ENCODE measurements around the gene IL1RAPL1.
"Not testable (repeated sequence)": the region's sequence is repeated elsewhere in the genome, so short reads cannot be mapped to it uniquely, and the experiment has no call there.

The IL1RAPL1 gene

DNA sequence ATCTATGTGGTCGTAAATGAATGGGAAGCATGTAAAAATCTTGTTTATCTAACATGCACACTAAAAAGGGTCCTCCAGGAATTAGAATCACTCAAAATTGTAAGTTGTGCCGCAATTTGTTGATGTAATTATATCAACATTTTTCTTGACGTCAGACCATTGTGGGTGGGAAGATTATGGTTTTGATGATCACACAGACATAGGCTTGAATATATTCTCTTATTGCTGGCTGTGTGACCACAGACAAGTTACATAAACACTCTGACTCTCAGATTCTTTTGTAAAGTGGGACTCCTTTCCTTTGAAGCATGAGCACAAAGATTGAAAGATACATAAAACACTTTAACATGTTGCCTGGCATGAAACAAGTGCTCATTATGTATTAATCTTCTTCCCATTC lies 51.5 kb downstream of the IL1RAPL1 start:
- DNase-seq: no peak

DNA sequence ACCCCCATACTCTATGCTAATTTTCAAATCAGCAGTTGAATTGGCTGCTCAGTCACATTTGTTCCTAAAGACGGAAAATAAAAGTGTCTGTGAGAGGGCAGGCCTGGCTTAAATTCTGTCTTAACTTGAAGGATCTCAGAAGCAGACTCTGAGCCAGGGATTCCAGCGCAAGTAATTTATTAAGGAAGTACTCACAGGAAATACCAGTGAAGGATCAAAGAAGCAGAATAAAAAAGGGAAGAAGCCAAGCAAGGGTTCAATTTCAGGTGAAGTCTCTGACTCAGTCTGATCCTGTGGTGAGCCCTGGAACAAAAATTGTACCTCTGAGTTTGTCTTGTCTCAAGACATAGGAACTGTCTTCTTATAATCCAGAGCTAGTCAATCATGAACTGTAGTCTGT lies 52.2 kb downstream of the IL1RAPL1 start:
- no peak for DNase-seq

DNA sequence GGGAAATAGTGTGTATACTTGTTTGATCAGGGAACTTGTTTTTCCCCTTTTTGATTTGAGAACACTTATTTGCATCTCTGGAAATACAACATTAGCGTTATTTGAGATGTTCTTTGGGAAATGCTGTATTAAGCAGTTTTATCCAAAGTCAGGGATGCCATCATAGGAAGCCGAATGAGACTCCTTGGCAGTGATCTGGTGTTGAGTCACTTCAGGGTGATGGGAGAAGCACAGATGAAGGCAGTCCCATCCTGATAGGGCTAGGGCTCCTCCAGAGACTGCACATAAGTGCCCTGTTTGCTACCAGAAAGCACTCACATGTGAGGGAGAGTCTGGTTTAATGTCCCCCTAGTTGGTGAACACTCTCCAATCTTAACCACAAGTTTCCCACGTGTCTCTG lies 62.3 kb downstream of the IL1RAPL1 start:
- DNase-seq: no peak

DNA sequence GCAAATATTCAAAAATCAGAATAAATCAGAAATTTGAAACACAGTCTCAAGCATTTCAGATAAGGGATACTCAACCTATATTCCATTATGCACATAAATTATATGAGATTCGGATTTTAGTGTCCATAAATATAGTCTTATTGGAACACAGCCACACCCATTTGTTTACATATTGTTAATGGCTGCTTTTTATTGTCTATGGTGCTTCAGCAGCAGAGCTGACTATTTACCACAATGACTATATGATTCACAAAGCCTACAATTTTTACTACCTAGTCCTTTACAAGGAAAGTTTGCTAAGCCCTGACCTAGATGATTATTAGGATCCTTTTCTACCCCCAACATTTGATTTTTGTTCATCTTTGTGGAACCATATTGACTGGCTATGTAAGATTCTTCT lies 63.9 kb downstream of the IL1RAPL1 start:
- no peak for DNase-seq

DNA sequence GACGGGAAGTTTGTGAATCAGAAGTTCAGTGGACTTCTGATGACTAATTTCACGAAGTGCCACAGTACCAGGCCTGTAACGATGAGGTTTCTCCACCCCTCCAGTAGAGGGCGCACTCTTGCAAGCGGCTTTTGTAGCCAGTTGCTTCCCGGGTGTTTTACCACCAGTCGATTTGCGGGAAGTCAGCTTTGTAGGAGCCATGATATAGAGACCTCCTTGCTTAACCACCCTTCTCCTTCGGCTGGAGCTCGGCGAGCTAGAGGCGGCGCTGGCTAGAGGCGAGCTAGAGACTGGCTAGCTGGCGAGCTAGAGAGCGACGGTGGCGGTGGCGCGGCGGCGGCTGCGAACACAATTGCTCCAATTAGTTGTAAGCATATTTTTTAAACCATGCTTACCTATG lies 72.0 kb downstream of the IL1RAPL1 start:
- no peak for DNase-seq

DNA sequence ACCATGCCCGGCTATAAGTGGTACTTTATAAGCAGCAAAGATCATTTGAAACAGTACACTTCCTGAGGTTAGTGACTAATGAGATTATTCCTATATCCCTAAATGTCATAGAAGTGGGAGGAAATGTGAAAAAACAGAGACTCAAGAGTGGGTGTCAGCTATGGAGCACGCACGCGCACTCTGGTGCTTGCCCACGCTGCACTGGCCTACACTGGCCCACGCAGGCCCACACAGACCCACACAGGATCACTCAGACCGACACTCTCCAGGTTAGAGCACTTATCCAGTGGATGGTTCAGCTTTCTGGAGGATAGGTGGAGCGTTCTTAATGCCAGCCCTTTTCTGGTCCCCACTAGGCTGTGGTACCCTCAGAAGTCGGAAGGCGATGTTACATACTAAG lies 78.5 kb downstream of the IL1RAPL1 start:
- DNase-seq: no peak

DNA sequence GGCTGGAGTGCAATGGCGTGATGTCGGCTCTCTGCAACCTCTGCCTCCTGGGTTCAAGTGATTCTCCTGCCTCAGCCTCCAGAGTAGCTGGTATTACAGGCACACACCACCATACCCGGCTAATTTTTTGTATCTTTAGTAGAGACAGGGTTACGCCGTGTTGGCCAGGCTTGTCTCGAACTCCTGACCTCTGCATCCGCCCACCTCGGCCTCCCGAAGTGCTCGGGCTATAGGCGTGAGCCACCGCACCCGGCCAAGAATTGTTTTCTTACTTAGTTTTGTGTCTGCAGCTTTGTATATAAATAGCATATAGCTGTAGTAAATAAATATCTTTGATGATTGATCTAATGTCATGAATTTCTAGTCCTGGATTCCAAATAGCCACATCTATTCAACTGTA lies 81.1 kb downstream of the IL1RAPL1 start:
- DNase-seq: no peak

DNA sequence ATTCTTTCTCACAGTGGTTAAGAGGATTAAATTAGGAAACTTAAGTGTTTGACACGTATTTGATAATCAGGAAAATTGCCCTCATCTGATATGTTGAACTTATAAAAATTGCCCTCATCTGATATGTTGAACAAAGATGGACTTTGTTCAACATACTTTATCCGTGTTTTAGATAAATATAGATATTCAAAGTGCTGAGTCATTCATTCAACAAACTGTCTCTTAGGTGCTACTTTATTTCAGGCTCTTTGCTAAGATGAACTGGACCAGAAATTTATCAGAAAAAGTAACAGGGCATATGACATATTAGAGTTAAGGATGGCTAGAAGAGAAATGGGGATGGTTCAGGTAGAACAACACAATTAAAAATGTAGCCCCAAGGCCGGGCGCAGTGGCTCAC lies 81.7 kb downstream of the IL1RAPL1 start:
- DNase-seq: no peak

DNA sequence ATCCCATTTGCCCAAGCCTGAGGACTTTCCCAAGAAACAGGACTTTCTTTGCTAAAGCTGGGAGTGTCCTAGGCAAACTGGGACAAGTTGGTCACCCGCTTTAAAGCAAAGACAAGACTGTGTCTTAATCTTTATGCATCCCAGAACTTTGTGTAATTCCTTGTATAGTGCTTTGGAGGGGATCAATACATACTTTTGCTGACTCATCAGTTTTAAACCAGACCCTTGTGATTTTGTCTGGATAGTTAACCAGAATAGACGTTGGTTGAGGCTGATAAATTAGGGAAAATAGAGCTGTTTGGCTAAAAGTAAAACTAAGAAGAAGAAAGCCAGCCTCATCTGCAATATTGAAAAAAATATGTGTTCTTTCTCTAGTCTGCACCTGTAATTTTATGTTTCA lies 82.8 kb downstream of the IL1RAPL1 start:
- no peak for DNase-seq

DNA sequence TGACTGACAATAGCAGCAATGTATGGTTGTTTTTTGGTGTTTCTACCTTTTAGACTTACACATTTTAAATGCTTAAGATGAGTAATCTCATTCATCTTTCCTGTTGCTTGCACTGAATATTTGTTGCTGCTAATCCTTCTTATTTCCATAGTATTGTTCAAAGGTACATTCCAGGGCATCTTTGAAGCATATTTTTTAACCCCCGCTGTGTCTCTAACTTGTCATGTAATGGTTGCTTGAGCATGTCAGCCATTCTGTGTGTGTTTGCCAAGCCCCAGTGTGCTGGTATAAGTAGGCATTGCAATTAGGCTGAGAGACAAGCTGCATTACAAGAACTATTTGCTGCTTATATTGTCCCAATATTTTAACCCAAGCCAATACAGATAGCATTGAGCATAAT lies 87.9 kb downstream of the IL1RAPL1 start:
- no peak for DNase-seq

DNA sequence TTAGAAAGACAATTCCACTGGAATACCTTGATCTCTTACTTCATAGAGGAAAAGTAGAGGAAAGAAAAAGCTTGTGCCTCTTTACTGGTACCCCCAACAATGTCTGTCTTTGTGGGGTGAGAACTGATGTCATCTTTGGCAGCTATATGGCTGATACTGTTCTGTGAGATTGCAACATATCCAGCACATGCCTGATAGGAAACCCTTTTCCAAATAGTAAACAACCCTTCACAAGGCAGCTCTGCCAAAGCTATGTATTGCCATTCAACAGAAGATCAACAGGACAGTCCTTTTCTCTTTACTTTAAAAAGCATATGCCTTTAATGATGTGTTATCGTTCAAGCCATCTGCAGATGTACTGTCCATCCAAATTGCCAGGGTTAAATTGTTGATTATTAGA lies 105.9 kb downstream of the IL1RAPL1 start:
- no peak for DNase-seq

DNA sequence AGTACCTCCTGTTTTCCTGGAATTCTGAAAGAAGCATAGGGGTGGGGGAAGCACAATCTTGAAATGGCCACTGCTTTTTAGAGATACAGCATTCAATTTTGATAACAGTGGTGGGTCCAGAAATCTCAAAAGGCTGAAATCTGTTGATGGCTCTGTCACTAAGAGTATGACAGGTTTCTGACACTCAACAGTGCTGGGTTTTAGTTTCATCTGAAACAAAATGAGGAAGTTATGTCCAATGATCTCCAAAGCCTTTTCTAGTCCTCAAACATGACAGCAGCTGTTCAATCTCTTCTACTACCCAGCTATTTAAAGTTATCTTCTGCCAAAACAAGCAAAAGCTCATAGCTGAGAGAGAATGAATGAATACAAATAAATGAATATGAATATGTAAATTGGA lies 110.5 kb downstream of the IL1RAPL1 start:
- no peak for DNase-seq

DNA sequence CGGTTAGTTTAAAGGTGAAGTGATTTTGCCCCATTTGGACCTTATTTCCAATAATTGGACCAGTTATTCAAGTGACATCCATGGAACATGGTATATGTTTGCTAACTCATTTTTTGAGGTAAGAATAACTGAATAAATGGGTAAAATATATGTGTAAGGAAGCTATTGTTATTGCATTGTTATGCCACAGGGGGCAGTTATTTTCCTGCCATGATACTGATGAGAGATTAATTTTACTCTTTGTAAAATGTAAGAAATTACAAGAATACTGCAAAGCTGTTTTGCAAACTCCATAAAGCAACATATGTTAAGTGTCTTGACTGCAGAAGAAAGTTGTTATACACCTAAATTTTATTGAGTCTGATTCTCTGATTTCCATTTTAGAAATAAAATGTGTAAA lies 114.0 kb downstream of the IL1RAPL1 start:
- DNase-seq: no peak

DNA sequence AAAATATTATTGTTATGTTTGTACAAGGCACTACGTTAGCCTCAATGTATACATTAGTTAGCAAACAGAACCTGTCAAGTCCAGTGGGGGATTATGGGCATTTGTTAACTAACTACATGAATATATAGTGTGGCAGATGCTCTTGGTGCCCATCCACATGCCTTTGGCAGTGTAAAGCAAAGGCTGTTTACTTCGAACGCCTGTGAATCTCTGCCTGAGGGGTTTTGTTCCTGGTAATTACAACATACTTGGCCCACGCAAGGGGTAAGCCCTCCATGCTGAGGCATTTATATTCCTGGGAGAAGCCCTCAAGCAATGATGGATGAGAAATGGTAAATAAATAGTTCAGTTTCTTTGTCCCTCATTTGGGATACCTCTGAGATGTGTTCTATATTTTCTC lies 119.7 kb downstream of the IL1RAPL1 start:
- DNase-seq: no peak

DNA sequence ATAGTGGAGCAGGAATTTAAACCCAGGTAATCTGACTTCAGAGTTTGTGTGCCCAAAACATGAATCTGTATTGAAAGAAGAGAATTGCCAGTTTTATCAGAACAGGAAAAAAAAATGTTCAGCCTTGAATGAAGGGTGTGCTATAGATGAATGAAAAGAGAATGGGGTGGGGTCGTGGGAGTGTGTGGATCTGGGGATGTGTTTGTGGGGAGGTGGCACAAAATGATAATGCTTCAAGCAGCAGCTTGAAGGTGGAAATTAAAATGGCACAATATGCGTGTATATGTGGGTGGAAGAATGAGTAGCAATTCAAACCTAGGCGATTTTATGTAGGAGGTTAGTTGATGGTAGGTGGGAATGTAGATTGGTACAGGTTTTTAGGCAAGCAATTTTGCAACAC lies 122.2 kb downstream of the IL1RAPL1 start:
- DNase-seq: no peak

DNA sequence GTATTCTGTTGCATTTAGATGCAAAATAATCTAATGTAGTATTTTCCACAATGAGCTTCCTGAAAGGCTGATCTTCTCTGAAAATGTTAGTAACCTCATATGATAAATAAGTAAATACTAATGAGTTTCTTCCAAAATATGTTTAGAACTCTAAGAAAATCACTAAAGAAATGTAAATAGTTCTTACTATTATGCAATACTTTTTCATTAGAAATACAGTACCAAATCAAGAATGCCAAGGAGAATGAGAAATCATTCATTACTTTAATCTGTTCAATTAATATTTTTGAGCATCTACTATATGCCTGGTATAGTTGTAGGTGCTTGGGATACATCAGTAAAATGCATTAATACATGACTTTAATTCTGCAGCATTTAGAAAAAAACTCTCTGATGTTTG lies 130.6 kb downstream of the IL1RAPL1 start:
- no peak for DNase-seq

DNA sequence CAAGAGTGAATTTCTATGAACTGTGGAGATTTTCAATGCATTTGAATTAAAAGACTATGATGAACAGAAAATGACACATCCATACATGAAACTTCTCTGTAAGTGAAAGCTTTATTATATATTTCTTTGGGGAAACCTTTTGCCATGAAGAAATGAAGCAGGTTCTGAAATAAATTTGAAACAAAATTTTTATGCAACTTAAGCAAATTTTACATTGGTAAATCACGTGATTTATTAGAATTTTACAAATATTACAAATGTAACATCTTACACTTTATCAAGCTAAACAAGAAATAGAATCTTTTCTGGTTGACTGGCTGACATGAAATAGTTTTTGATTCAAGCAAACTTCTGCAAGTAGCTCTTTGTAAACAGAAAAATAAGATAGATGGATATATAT lies 131.2 kb downstream of the IL1RAPL1 start:
- no peak for DNase-seq

DNA sequence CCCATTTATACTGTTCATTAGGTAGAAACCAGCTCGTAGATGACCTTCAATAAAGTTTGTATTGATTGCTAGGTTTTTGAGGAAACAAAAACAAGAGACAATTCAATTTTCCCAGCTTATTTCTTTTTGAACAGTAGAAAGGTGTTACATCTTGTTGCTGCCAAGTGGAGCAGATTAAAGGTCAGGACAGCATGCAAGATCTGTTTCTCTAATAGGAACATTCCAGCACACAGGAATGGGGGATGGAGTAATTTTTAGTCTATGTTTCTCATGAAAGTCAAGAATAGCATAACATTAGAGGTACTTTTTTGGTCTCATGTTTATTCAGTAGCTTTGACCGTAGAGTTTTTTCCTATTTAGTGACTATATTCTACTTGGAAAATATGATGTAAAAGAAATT lies 132.4 kb downstream of the IL1RAPL1 start:
- no peak for DNase-seq

DNA sequence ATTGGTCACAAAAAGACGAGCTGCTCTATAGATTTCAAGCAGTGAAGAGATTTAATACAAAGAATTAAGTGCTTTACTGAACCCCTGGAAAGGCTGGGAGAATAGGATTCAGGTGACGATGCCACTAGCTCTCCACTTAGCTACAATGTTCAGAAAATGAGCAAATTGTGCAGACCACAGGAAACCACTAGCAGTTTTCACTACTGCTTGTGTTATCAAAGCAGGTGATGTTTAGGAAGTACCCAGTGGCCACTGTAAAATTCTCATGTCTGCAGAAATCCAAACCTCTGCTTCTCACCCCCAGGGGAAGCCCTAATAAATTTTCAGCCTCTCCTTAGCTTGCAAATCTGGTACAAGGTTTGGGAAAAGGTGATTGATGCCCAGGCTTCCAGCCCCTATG lies 165.1 kb downstream of the IL1RAPL1 start:
- DNase-seq: no peak

DNA sequence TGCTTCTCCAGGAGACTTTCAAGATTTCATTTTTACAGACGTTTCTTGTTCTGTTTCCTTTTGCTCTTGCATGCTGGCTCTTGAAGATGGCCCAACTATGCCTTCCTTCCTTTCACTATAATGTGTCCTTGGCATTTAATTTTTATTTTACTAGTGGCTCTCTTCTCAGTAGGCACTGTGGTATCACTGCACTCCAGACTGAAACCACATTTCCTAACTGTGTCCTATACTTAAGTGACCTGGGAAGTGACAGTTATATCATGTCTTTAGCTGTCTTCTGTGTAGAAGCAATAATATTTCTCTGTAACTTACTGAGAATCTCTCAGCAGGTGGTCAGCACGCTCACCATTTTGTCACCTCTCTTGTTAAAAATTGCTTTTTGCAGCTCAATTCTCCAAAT lies 168.9 kb downstream of the IL1RAPL1 start:
- no peak for DNase-seq

DNA sequence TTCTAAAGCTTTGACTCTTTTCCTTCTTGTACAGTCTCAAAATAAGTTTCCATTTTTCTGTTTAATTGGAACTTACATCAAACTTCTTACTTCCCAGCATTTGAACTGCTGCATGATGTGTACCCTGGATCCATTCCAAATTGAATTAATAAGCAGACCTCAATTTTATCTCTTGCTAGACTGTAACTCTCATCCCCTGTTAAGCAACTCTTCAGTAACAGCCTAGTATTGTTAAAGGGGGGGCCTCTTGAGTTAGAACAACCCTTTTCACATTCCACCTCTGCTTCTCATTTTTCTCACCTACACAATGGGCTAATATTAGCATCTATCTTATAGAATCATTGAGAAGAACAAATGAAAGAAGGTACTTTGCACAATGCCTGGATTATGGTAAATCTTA lies 169.4 kb downstream of the IL1RAPL1 start:
- DNase-seq: no peak

DNA sequence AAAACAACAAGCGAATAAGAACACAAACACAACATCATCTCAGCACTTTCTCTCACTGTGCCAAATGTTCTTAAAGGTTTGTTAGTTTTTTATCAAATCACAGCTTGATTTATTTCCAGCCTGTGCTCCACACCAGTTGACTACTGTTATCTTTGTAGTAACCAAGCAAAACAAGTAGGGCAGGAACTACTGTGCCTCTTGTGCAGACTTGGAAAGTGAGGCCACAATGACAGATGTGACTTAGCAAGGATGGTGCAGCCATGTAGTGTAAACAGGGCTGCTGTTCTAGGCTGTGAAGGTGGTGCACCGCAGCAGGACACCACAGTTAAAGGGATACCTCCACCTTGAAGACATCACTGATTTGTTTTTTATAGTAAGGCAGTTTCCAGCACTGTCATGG lies 170.0 kb downstream of the IL1RAPL1 start:
- no peak for DNase-seq

DNA sequence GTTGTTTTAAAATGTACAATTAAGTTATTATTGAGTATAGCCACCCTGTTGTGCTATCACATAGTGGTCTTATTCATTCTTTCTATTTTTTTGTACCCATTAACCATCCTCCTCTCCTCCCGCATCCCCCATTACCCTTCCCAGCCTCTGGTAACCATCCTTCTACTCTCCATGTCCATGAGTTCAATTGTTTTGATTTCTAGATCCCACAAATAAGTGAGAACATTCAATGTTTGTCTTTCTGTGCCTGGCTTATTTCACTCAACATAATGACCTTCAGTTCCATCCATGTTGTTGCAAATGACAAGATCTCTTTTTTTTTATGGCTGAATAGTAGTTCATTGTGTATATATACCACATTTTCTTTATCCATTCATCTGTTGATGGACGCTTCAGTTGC lies 179.3 kb downstream of the IL1RAPL1 start:
- not testable (repeated sequence) for DNase-seq

DNA sequence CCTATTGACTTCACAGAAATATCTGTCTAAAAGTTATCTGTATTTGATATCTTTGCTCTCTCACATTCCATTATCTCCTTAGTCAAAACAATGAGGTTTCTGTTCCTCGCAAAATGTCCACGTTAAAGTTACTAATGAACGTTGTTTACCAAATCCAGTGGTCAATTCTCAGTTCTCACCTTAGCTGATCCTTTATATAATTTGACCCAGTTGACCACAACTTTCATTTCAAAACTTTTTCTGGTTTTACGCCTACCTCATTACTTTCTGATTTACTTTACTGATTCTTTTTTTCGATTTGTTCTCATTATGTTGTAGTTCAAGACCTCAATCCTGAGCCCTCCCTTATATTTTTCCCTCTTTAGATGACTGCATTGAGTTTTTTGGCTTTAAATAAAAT lies 186.6 kb downstream of the IL1RAPL1 start:
- no peak for DNase-seq

DNA sequence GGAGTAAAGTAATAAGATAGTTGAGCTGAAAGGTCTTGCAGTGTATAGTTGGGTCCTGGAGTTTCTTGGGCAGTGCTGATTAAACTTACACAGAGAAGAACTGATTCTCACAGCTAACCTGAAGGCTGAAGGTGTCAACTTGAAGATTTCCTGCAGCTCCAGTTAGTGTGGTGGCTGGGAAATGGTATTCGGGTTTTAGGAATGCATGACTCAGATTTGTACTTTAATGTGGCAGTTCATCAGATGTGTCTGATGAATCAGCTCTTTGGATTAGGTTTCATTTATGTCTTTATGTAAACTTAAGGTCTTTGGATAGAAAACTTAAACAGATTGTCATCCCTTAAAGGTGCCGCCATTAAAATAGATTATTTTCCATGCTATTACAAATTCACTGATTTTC lies 200.0 kb downstream of the IL1RAPL1 start:
- DNase-seq: no peak

DNA sequence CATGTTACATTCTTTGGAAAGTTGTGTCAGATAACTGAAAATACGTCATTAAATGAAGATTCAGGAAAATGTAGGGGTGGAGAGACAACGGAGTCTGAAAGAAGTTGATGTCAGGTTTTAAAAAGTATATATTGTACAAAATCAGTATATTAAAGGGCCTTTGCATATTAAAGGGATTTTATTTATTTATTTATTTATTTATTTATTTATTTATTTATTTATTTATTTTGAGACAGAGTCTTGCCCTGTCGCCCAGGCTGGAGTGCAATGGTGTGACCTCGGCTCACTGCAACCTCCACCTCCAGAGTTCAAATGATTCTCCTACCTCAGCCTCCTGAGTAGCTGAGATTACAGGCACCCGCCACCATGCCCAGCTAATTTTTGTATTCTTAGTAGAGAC lies 213.4 kb downstream of the IL1RAPL1 start:
- not testable (repeated sequence) for DNase-seq

All from NCI-H510A (cell line).